Activated naive CD8-positive, alpha-beta T cell treated with anti-CD3 and anti-CD28 coated beads, Interleukin-2, amount 50 U/mL, for 16 hours (primary cell): ENCODE data around the gene PITX3.

Source experiments
- DNase-seq: peaks from one replicate; pipeline ENCODE4 v3.0.0-alpha.2; 2020; ENCODE audit warnings: low read depth, low spot score

PITX3 gene

GRCh38 chr10:102184606-102185005, 56.7 kb downstream of the PITX3 start:
- DNase-seq, result no peak
